Stimulated activated CD8-positive, alpha-beta memory T cell treated with anti-CD3 and anti-CD28 coated beads, Interleukin-15, amount 100 ng/mL, for 24 hours (primary cell): ENCODE results near the gene ZNF503.

Experiments used
- DNase-seq: peaks from one replicate; pipeline ENCODE4 v3.0.0-alpha.2; 2020; ENCODE audit warnings: low read depth

ZNF503 gene

GRCh38 chr10:75406462-75407223 is 5.1 kb upstream of the ZNF503 start:
- no peak for DNase-seq

DNA sequence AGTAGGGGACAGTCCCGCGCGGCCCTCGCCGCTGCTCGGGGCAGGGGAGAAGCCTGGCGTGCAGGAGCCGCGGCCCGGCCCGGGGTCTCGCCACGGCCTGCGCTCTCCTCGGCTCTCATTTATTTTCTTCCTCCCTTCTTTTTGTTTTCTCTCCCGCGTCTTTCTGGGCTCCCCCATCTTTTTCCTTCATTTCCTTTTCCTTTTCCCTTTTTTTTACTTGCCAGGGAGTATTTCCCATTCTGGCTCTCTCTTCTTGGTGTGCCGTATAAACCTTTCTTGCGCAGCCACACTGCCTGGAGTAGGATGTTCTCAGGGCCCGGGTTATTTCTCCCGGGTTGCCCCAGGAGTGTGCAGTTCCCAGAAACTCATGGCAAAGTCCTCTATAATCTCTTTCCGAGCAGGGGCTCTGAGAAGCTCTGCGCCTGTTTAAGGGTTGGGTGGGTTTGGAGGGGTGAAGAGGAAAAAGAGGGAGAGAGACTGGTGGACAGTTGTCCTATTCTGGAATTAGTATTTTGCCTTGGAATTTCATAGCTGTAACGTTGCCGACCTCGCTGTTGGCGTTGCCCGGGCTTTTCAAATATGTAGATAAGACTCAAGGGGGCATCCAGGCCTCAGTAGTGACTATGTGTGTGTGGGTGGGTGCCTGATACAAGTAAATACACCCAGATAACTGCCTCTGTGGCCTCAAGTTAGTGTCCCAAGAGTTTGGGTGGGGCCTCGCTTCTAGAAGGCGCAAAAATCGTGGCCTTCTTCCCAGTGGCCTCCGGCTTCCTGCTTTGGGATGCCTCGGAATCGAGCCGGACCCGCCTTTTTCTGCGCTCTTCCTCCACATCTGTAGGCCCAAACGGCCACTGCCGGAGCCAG is 4.3 kb upstream of the ZNF503 start:
- DNase-seq: no peak

- DNase-seq: no peak
These were observed 3.4 kb upstream of the ZNF503 start for GRCh38 chr10:75404815-75405597.

- no peak for DNase-seq
These were observed 2.6 kb upstream of the ZNF503 start for GRCh38 chr10:75403939-75404814.

GRCh38 chr10:75403144-75403938 is 1.8 kb upstream of the ZNF503 start:
- no peak for DNase-seq

DNA sequence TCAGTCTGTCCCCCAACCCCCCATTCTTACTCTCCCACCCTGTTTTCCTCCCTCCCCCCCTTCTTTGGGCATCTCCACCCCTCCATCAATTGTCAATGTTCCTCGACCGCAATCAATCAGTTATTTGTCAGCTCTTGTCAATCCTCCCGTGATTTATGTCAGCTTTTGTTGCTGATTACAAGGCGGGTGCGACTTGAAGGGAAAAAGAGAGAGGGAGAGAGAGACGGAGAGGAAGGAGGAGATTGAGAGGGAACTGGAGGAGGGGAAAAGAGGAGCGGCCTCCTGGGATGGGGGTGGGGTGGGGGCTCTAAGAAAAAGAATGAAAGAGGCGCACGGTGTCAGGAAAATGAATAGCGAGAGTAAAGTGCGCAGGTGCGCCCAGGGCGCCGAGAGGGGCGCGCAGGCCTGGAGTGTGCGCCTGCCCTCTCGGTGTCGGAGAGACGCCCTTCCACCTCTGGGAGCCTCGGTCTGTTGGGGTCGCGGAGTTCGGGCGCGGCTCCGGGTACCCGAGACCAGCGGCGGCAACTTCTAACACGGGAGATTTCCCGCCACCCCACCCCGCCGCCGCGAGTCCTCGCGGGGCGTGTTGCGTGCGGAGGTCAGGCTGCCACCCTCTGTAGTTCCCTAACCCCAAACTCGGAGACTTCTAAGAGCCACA is 1.1 kb upstream of the ZNF503 start:
- DNase-seq: no peak

GRCh38 chr10:75400771-75401568 is 594 bp downstream of the ZNF503 start:
- DNase-seq: no peak

- DNase-seq: no peak
These were observed 1.3 kb downstream of the ZNF503 start for GRCh38 chr10:75400163-75400770.

GRCh38 chr10:75399461-75400162 is 2.0 kb downstream of the ZNF503 start:
- DNase-seq: no peak

- no peak for DNase-seq
These were observed 2.7 kb downstream of the ZNF503 start for GRCh38 chr10:75398692-75399460.

DNA sequence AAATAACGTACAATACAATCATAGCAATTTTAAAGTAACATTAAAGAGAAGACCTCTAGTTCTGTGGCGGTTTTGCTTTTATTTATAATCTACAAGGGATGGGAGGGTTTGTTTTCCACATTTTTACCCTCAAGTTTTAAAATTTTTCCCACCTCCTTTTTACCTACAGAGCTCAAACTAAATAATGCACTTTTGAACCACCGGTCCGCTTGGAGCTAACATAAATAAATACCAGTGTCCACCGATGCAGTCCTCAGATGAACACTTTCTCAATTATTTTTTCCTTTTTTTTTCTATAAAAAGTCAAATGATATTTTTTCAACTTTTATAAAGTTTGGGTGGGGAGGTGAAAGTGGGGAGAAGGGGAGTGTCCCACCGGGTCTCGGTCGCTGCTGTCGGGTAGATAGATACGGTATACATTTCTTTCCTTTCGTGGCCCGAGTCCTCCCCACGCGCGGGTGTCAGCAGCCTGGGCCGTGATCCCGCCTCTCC is 3.3 kb downstream of the ZNF503 start:
- DNase-seq: no peak

DNA sequence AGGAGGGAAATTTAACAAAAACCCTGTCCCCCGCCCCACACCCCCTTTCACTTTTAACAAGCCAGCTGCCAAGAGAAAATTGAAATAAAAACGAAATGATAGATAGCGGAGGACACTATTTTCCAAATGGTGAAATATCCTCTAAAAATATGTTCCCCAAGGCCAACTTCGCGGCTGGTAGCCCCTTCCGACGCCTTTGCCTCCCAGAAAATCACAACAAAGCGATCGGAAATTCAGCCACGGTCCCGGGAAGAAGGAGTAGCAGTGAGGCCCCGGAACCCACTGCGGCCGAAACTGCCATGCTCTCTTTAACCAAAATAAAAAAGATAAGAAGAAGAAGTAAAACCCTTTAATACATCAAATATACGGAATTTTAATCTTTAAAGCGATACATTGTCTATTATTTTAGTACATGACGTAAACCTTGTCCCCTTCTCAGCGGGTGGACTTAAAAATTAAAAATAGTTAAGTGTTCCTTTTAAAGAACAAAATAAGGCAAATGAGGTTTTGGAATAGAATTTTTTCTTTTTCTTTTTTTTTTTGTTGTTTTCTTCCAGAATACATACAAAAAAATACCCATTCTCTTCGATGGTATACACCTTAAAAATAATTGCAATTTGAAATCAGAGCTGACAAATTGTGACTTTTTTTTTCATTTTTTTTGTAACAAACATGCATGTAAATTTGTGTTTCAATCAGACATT is 3.9 kb downstream of the ZNF503 start:
- no peak for DNase-seq

- no peak for DNase-seq
These were observed 4.7 kb downstream of the ZNF503 start for GRCh38 chr10:75396631-75397495.

DNA sequence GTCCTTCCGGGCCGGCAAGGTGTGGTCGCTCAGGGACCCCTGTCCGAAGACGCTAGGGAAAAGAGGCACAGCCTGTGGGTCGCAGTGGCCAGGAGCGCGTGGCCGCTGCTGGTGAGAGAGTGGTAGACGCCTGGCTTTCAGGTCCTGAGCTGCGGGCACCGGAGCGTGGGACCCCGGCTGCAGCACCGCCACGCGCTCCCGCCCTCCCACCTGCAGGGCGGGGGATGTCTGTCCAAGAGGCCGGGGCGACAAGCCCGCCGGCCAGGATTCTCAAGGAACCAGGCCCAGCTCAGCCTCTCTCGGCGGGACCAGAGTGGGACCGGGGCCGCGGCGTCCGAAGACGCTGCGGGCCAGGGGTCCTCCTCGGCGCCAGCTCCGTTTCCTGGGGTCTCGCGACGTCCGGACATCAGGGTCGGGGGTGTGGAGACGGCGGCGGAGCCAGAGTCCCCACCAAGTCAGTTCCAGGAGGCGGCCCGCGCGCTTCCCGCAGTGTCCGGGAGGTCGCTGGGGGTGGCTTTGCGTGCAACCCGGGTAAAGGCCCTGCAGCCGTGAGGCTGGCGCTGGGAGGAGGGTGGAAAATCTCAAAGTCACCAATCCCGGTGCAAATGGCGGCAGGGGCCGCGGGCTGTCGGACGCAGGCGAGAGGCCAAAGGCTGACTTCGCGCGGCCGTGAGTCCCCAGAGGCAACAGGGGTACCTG is 5.5 kb downstream of the ZNF503 start:
- DNase-seq: no peak
